Testis (tissue), 3 donors: Measurements from ENCODE around the gene AFF4. TPM values are rescaled to one million over a fixed set of nuclear protein-coding genes. Genes with fewer than 3 reads are reported as not detected.
"Not testable (repeated sequence)": the region's sequence is repeated elsewhere in the genome, so short reads cannot be mapped to it uniquely, and the experiment has no call there.

Experiments
- DNase-seq: peaks from one replicate; pipeline ENCODE4 v3.0.0-alpha.2; 2019
- H3K27ac ChIP-seq, 2 donors: fragments of 200-600 bp; sonication (generic); one replicate each; pipeline ENCODE4 v1.5.1; 2019
- H3K27me3 ChIP-seq: fragments of 200-600 bp; sonication (generic); one replicate; pipeline ENCODE4 v1.5.1; 2019
- H3K36me3 ChIP-seq: fragments of 200-600 bp; sonication (generic); one replicate; pipeline ENCODE4 v1.5.1; 2017; ENCODE audit warnings: low read depth; ENCODE audit errors: missing control alignments
- H3K4me1 ChIP-seq: fragments of 200-600 bp; sonication (generic); one replicate; pipeline ENCODE4 v1.5.1; 2019
- H3K4me3 ChIP-seq, 2 donors: fragments of 200-600 bp; sonication (generic); one replicate each; pipeline ENCODE4 v1.5.1; 2017 to 2019
- H3K9me3 ChIP-seq: fragments of 200-600 bp; sonication (generic); one replicate; pipeline ENCODE4 v1.5.1; 2017
- CTCF ChIP-seq, 3 experiments: fragments of 450-650 bp in 2 of 3; fragments of 200-600 bp in 1 of 3; sonication (generic) in 1 of 3; IDR thresholded peaks; one replicate each; pipeline ENCODE4 v1.5.1; 2016 to 2019; ENCODE audit warnings: antibody characterized with exemption in 3 of 3, mild to moderate bottlenecking in 2 of 3, moderate library complexity in 1 of 3
- POLR2A ChIP-seq: fragments of 450-650 bp; IDR thresholded peaks from one replicate; pipeline ENCODE4 v1.6.1; 2017; ENCODE audit warnings: antibody characterized with exemption, mild to moderate bottlenecking, moderate library complexity
- WGBS, 2 donors: methylation state at CpG; one replicate each; pipeline ENCODE4 v1.1.5; 2018; 5-methylcytosine and 5-hydroxymethylcytosine counted together
- intact Hi-C: fragments of 100-400 bp; cut with DNase I; formaldehyde crosslinking; loops from one replicate; pipeline ENCODE4 v1.15.1; 2023; ENCODE audit warnings: low total_unique reads
- polyA plus RNA-seq: library from polyadenylated mRNA; stranded (reverse); fragments of 350-450 nt; fragmentation: Illumina TruSeq; extraction: RNeasy Lipid Tissue Mini Kit (QIAGEN cat#74804); gene quantifications from one replicate; pipeline ENCODE4 v1.2.3, GENCODE V29; 2014; ENCODE audit warnings: low read depth, low replicate concordance; ENCODE audit not compliant: insufficient read depth
- total RNA-seq, 2 donors: library from RNA; depleted of rRNA; stranded (reverse); fragments of >200 nt; gene quantifications; one replicate each; pipeline ENCODE4 v1.2.3, GENCODE V29; 2016

Gene AFF4
- total and polyA plus RNA-seq, 3 donors from 2014 or later: 57.2 to 112 (median 112) TPM

GRCh38 chr5:132979367-132979940, 16.0 kb upstream of the AFF4 start:
- intact Hi-C loops: no loop called here
- Histone ChIP-seq H3K4me3 (no peak overlapping the region), H3K27me3 (no peaks in the 10 kb centered on the region), H3K4me1 (no peaks in the 10 kb centered on the region), H3K36me3 (no peaks in the 10 kb centered on the region), H3K27ac (no peak overlapping the region), H3K9me3 (no peaks in the 10 kb centered on the region)
- 78 to 91% methylated on average over 3 of the region's 3 CpGs for WGBS, 2 donors
- TF ChIP-seq POLR2A (no peak), CTCF (IDR thresholded peaks at IDR 0.05) (no peak)
- DNase-seq: no peak

- intact Hi-C loops: no loop called here
Measured at GRCh38 chr5:132976852-132977251, 13.4 kb upstream of the AFF4 start.

GRCh38 chr5:132972436-132972828, 9.0 kb upstream of the AFF4 start:
- H3K4me3 ChIP-seq, H3K27ac ChIP-seq, H3K4me1 ChIP-seq, H3K36me3 ChIP-seq, intact Hi-C loops, H3K27me3 ChIP-seq, H3K9me3 ChIP-seq, DNase-seq: not testable (repeated sequence)
- 92 to 93% methylated on average over 7 of the region's 7 CpGs for WGBS, 2 donors

More at GRCh38 chr5:132976852-132977251, 13.4 kb upstream of the AFF4 start:
- no peak for DNase-seq
- WGBS, 2 donors: 93 to 97% methylated on average over 3 of the region's 3 CpGs
- H3K27me3 ChIP-seq: no peaks in the 10 kb centered on the region
- no peaks in the 10 kb centered on the region for H3K9me3 ChIP-seq
- no peak for TF ChIP-seq CTCF (IDR thresholded peaks at IDR 0.05)
- no peak overlapping the region for H3K27ac ChIP-seq
- H3K4me1 ChIP-seq: peaks cover 3% of the 10 kb centered on the region
- no peak overlapping the region for H3K4me3 ChIP-seq
- no peaks in the 10 kb centered on the region for H3K36me3 ChIP-seq

GRCh38 chr5:132971483-132972435, 8.3 kb upstream of the AFF4 start:
- no peak for DNase-seq
- peaks cover 3% of the 10 kb centered on the region for H3K4me1 ChIP-seq
- WGBS, 2 donors: 73 to 74% methylated on average over 16 of the region's 16 CpGs
- no peaks in the 10 kb centered on the region for H3K27me3 ChIP-seq
- no peak overlapping the region for H3K4me3 ChIP-seq
- H3K9me3 ChIP-seq: no peaks in the 10 kb centered on the region
- no peaks in the 10 kb centered on the region for H3K36me3 ChIP-seq
- TF ChIP-seq CTCF (IDR thresholded peaks at IDR 0.05) (no peak), POLR2A (no peak)
- intact Hi-C loops: no loop called here
- H3K27ac ChIP-seq: no peak overlapping the region

GRCh38 chr5:132965120-132965519, 1.7 kb upstream of the AFF4 start:
- H3K9me3 ChIP-seq: no peaks in the 10 kb centered on the region
- intact Hi-C loops: no loop called here
- peaks cover 12% of the 10 kb centered on the region for H3K4me1 ChIP-seq
- H3K27me3 ChIP-seq: no peaks in the 10 kb centered on the region
- WGBS, 2 donors: 88 to 93% methylated on average over 4 of the region's 4 CpGs
- no peak overlapping the region for H3K4me3 ChIP-seq
- DNase-seq: no peak
- TF ChIP-seq CTCF (IDR thresholded peaks at IDR 0.05) (no peak), POLR2A (no peak)
- no peak overlapping the region for H3K27ac ChIP-seq
- H3K36me3 ChIP-seq: no peaks in the 10 kb centered on the region
